ENCODE measurements around the gene CFAP299.

CFAP299 gene

DNA sequence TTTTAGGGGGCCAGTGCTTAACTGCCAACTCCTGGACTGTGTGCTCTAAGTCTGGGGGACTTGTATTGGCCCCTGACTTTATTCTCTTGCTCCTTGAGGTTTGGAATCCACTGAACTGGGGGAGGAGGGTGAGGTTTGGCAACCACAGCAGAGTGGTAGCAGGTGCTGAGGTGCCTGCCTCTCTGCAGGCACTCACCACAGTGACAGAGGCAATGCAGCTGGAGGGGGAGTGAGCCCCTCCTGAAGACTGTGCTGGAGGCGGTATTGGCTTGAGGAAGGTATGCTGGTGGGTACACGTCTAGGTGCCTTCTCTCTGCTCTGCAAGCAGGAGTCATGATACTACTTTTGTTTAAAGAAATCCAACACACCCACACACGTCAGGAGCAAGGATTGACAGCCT lies 24.6 kb downstream of the CFAP299 start:
- Histone ChIP-seq H3K27me3 (no peaks in the 10 kb centered on the region), H3K4me1 (peaks cover 0 to 8% (median 7%) of the 10 kb centered on the region in 10 experiments; a peak in 10 of 20 replicates), H3K9ac (no peak overlapping the region), H3K4me2 (peak overlapping the region in 6 of 11 experiments; percentile 2 to 52 (median 29); a peak in 8 of 22 replicates), H3K27ac (no peak overlapping the region), H3K4me3 (no peak overlapping the region), H3K36me3 (no peaks in the 10 kb centered on the region), H4K20me1 (no peaks in the 10 kb centered on the region), H3K9me3 (replicated peaks in 1 of 11) (no peaks in the 10 kb centered on the region)
- TF ChIP-seq Cebpa-rat (IDR thresholded peaks at IDR 0.05), result no peak

DNA sequence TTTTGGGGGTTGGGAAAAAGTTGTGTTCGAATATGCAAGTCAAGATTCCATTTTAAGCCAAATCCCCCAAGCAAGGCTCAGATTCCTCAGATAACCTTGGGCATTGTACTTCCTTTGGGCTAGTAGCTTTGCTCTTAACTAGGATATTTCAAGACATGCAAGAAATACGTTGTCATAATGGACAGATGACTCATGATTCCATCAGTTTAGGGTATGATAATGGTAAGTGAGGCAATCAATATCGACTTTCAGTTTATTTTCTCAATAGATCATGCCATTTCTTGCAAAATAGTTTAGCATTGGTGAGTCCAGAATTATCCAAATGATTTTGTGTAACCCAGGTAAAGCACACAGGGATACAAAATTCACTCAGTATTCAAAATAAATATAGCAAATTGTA lies 25.4 kb downstream of the CFAP299 start:
- TF ChIP-seq Cebpa-rat (IDR thresholded peaks at IDR 0.05), result no peak
- Histone ChIP-seq H4K20me1 (no peaks in the 10 kb centered on the region), H3K9me3 (replicated peaks in 1 of 11) (no peaks in the 10 kb centered on the region), H3K4me3 (no peak overlapping the region), H3K9ac (no peak overlapping the region), H3K4me2 (no peak overlapping the region), H3K27ac (no peak overlapping the region), H3K36me3 (no peaks in the 10 kb centered on the region), H3K27me3 (no peaks in the 10 kb centered on the region), H3K4me1 (peaks cover 0 to 8% (median 7%) of the 10 kb centered on the region in 10 experiments; a peak in 10 of 20 replicates)

DNA sequence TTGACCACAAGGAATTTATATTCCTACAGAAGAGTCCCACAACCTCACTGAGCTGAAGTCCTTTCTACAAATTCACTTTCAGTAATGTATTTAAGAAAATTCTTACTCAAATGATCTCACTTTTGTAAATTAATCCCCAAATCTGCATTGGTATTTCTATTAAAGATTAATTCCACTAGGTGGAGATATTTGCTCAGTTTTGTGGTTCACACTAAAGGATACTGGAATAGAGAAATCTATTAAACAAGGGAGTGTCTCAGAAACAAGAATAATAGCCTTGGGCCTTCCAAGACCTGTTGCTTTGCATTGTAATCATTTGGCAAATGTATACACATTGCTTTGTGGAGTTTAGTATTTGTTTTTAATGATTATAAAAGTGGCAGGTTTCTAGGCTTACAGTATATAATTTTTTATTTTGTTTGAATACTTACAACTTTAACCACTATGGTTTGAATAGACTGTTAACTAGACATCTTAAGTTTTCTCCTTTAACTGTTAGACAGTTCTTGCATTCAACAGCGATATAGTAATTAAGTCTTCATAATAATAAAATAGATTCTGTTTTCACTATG lies 25.9 kb downstream of the CFAP299 start:
- Histone ChIP-seq H3K36me3 (no peaks in the 10 kb centered on the region), H3K9me3 (replicated peaks in 1 of 11) (no peaks in the 10 kb centered on the region), H3K4me1 (peaks cover 0 to 8% (median 7%) of the 10 kb centered on the region in 10 experiments; a peak in 10 of 20 replicates), H4K20me1 (no peaks in the 10 kb centered on the region), H3K4me2 (no peak overlapping the region), H3K27me3 (no peaks in the 10 kb centered on the region), H3K27ac (no peak overlapping the region), H3K4me3 (no peak overlapping the region), H3K9ac (no peak overlapping the region)
- no peak for TF ChIP-seq Cebpa-rat (IDR thresholded peaks at IDR 0.05)

DNA sequence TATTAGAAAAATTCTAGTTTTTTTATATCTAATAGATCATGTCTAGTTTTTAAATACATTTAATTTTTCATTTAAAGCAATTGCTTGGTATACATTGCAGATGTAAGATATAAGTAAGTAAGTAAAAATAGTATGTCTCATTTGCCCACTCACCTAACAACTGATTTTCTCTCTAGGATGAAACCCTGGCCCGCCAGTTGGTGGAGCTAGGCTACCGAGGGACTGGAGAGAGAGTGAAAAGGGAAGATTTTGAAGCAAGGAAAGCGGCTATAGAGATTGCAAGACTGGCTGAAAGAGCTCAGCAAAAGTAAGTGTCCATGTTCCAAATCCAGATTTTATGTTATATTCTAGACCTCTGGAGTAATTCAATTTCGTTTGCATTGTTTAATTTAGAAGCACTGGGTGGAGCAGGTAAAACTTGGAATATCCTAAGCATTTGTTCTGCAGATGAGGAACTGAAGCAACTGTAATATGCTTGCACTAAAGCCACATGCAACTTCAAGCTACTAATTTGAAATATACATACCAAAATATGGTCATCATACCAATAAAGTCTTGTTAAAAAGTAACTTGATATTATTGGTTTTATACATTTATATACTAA lies 27.1 kb downstream of the CFAP299 start:
- Histone ChIP-seq H3K4me2 (no peak overlapping the region), H3K27ac (no peak overlapping the region)
- no peak for TF ChIP-seq Cebpa-rat (IDR thresholded peaks at IDR 0.05)

DNA sequence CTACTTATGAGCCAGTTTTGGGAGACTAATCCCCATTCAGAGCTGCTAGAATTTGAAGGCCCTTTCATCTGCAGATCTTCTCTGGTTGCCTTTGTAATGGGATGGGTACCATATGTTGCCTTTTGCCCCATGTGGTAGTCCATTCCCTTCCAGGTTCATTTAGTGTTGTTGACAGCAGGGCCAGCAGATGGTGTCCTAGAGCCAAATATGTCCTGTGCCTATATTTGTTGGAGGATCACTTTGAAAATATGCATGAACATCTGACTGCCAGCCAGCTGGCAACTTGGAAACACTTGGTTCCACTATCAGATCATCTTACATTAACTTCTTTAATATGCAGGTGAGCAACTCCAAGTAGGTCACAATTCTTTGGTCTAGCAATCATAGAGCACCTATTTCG lies 30.4 kb downstream of the CFAP299 start:
- Histone ChIP-seq H3K4me1 (no peaks in the 10 kb centered on the region; a peak in 3 of 20 replicates), H3K9me3 (replicated peaks in 1 of 11) (peaks cover 7 to 21% (median 15%) of the 10 kb centered on the region in 11 experiments), H3K36me3 (no peaks in the 10 kb centered on the region; a peak in 2 of 22 replicates), H3K4me3 (no peak overlapping the region), H3K27me3 (no peaks in the 10 kb centered on the region), H4K20me1 (no peaks in the 10 kb centered on the region), H3K9ac (no peak overlapping the region), H3K4me2 (no peak overlapping the region), H3K27ac (no peak overlapping the region)
- no peak for TF ChIP-seq Cebpa-rat (IDR thresholded peaks at IDR 0.05)

More for the DNA sequence above, 27.1 kb downstream of the CFAP299 start:
- Histone ChIP-seq H3K9me3 (replicated peaks in 1 of 11) (no peaks in the 10 kb centered on the region), H3K4me1 (peaks cover 0 to 8% (median 7%) of the 10 kb centered on the region in 10 experiments; a peak in 10 of 20 replicates), H3K36me3 (no peaks in the 10 kb centered on the region), H3K27me3 (no peaks in the 10 kb centered on the region), H3K9ac (no peak overlapping the region), H4K20me1 (no peaks in the 10 kb centered on the region), H3K4me3 (no peak overlapping the region)

DNA sequence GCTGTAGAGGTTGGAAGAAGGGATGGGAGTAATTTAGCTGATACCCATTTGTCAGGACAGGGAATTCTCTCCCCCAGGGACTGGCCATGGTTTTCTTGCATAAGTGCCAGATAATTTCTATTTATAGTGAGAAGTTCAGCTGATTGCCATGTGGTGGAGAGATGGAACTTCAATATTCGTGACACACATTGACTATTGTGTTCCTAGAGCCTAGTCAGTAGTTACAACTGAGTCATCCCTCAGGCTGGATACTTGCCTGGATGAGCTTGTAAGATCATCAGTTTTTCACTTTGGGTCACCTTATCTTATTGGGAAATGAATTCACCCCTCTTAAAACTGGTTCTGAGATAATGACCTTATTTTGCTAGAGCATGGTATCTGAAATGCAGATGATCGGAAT lies 32.2 kb downstream of the CFAP299 start:
- no peaks in the 10 kb centered on the region for H4K20me1 ChIP-seq
- no peak overlapping the region for H3K27ac ChIP-seq
- no peak overlapping the region for H3K4me3 ChIP-seq
- H3K27me3 ChIP-seq, result no peaks in the 10 kb centered on the region
- no peak overlapping the region for H3K9ac ChIP-seq
- no peaks in the 10 kb centered on the region; a peak in 2 of 22 replicates for H3K36me3 ChIP-seq
- H3K9me3 ChIP-seq (replicated peaks in 1 of 11), result peaks cover 18 to 38% (median 33%) of the 10 kb centered on the region in 11 experiments
- H3K4me2 ChIP-seq, result no peak overlapping the region
- H3K4me1 ChIP-seq, result no peaks in the 10 kb centered on the region; a peak in 3 of 20 replicates
- TF ChIP-seq Cebpa-rat (IDR thresholded peaks at IDR 0.05), result no peak

DNA sequence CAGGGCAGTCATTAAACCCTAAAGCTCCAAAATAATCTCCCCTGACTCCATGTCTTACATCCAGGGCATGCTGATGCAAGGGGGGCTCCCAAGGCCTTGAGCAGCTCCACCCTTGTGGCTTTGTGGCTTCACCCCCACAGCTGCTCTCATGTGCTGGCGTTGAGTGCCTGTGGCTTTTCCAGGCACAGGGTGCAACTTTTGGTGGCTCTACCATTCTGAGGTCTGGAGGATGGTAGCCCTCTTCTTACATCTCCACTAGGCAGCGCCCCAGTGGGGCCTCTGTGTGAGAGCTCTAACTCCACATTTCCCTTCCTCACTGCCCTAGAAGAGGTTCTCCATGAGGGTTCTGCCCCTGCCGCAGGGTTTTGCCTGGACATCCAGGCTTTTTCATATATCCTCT lies 35.1 kb downstream of the CFAP299 start:
- Histone ChIP-seq H3K9ac (no peak overlapping the region), H3K36me3 (no peaks in the 10 kb centered on the region; a peak in 2 of 22 replicates), H3K4me1 (no peaks in the 10 kb centered on the region; a peak in 3 of 20 replicates), H3K27me3 (no peaks in the 10 kb centered on the region), H3K27ac (no peak overlapping the region), H3K9me3 (replicated peaks in 1 of 11) (peaks cover 18 to 42% (median 37%) of the 10 kb centered on the region in 11 experiments), H3K4me3 (no peak overlapping the region), H4K20me1 (no peaks in the 10 kb centered on the region), H3K4me2 (no peak overlapping the region)
- TF ChIP-seq Cebpa-rat (IDR thresholded peaks at IDR 0.05), result no peak

DNA sequence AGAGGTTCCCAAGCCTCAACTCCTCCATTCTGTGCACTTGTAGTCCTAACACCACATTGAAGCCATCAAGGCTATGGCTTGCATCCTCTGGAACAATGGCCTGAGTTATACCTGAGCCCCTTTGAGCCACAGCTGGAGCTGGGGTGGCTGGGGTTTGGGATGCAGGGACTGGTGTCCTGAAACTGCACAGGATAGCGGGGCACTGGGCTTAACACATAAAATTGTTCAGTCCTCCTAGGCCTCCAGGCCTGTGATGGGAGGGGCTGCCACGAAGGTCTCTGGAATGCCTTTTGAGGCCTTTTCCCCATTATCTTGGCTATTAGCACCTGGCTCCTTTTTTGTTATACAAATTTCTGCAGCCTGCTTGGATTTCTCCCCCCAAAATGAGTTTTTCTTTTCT lies 35.5 kb downstream of the CFAP299 start:
- no peak for TF ChIP-seq Cebpa-rat (IDR thresholded peaks at IDR 0.05)
- peaks cover 18 to 42% (median 37%) of the 10 kb centered on the region in 11 experiments for H3K9me3 ChIP-seq (replicated peaks in 1 of 11)

DNA sequence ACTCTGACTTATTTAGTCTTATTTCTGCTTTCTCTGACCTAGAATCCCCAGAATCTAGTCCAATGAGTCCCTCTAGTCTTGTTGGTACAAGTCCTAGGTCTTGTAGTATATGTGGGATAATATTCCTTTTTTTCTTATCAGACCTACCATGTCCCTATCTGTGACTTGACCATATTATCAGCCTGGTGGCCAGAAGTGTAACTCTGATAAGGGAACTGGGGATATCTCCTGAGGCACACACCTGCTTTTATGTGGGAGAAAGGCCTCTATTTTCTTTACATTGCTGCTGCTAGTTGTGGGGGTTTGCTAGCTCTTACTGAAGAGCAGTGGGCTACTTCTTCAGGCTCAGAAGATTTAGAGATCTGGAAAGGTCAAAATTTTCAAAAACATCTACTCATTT lies 38.6 kb downstream of the CFAP299 start:
- Histone ChIP-seq H3K9ac (no peak overlapping the region), H3K4me2 (no peak overlapping the region), H3K27me3 (no peaks in the 10 kb centered on the region), H3K4me3 (no peak overlapping the region), H3K36me3 (no peaks in the 10 kb centered on the region; a peak in 2 of 22 replicates), H4K20me1 (no peaks in the 10 kb centered on the region), H3K27ac (no peak overlapping the region), H3K4me1 (no peaks in the 10 kb centered on the region), H3K9me3 (replicated peaks in 1 of 11) (peaks cover 18 to 40% (median 37%) of the 10 kb centered on the region in 11 experiments)
- TF ChIP-seq Cebpa-rat (IDR thresholded peaks at IDR 0.05), result no peak

More for the DNA sequence above, 35.5 kb downstream of the CFAP299 start:
- no peaks in the 10 kb centered on the region; a peak in 2 of 22 replicates for H3K36me3 ChIP-seq
- H3K4me2 ChIP-seq, result no peak overlapping the region
- H3K4me1 ChIP-seq, result no peaks in the 10 kb centered on the region; a peak in 3 of 20 replicates
- no peaks in the 10 kb centered on the region for H3K27me3 ChIP-seq
- no peak overlapping the region for H3K4me3 ChIP-seq
- no peak overlapping the region for H3K27ac ChIP-seq
- no peak overlapping the region for H3K9ac ChIP-seq
- no peaks in the 10 kb centered on the region for H4K20me1 ChIP-seq

Data from BLaER1 treated with 17β-estradiol and CSF1 and Interleukin-3, amounts not matched to agents 10 nM and 100 nM (cell line).